ENCODE measurements around the gene MACROD2. TPM values are rescaled to one million over a fixed set of nuclear protein-coding genes. Genes with fewer than 3 reads are reported as not detected.
"Not testable (repeated sequence)": the region's sequence is repeated elsewhere in the genome, so short reads cannot be mapped to it uniquely, and the experiment has no call there.

MACROD2 gene
- total RNA-seq, 1 donor from 2014 or later: 17.6 TPM

GRCh38 chr20:14193885-14194284 is 198.6 kb downstream of the MACROD2 start:
- no peak for DNase-seq

DNA sequence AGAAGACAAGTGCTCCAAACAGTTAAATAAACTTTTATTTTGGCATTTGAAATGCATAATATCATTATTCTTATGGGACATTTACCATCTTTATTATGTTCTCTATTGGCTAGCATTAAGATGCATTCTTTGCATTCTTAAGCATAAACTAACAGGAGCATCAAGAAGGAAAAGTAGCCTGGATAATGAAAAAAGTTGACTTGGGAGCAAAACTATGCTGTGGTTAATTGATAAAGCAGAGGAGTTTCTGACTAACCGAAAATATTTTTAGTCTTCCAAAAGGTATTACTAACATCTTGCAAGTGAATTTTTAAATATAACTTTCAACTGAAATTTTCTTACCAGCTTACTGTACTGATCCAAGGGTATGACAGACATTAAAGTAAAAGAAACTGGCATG is 201.8 kb downstream of the MACROD2 start:
- no peak for DNase-seq

DNA sequence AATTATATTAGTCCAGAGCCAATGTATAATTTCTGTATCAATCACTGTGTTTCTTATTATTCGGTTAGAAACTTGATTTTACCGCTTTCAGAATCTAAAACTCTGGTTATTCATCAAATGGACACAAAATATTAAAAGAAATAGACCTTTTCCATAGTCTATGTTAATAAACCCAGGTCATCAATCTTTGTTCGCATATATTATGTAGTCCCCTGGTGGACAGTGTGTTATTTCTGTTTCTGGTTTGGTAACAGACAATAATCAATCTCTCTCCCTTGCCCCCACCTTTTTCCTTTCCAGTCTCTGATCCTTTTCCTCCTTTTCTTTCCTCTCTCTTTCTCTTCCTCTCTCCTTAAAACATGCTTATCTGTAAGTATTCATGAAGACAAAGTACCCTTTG is 203.1 kb downstream of the MACROD2 start:
- DNase-seq: no peak

- no peak for DNase-seq
Measured at GRCh38 chr20:14199111-14199510, 203.8 kb downstream of the MACROD2 start.

DNA sequence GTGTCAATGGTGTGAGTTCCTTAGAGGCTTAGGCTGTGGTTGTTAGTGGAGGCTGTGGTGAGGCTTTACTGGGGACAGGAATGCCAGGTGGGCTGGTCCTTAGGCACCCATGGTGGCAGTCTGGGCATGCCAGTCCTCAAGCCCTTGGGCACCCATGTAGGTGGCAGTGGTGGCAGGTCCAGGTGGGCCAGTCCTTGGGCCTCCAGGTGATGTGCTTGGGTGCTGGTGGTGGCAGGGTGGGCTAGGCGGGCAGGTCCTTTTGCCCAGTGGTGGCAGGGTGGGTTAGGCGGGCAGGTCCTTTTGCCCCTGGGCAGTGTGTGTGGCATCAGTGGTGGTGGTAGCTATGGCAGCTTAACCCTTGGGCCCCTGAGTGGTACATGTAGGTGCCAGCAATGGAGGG is 208.3 kb downstream of the MACROD2 start:
- DNase-seq: no peak

- no peak for DNase-seq
Measured at GRCh38 chr20:14207591-14207990, 212.3 kb downstream of the MACROD2 start.

- DNase-seq: no peak
Measured at GRCh38 chr20:14208956-14209355, 213.6 kb downstream of the MACROD2 start.

DNA sequence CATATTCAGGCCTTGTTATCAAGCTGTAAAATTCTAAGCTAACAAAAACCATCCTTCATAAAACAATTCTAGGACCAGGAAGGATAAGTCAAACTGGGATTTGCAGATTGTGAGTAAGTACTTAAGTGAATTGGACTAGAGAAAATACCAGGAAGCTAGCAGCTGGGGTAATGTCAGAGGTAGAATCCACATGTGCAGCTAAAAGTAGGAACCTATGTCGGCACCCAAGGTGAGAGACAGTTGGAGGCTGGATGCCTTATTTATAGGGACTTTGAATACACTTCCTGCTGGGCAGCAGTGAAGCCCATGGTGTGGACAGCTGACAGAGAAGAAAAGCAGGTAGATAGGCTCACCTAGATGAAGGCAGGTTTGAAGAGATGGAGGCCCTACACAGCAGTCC is 214.8 kb downstream of the MACROD2 start:
- no peak for DNase-seq

GRCh38 chr20:14214046-14214445 is 218.7 kb downstream of the MACROD2 start:
- no peak for DNase-seq

DNA sequence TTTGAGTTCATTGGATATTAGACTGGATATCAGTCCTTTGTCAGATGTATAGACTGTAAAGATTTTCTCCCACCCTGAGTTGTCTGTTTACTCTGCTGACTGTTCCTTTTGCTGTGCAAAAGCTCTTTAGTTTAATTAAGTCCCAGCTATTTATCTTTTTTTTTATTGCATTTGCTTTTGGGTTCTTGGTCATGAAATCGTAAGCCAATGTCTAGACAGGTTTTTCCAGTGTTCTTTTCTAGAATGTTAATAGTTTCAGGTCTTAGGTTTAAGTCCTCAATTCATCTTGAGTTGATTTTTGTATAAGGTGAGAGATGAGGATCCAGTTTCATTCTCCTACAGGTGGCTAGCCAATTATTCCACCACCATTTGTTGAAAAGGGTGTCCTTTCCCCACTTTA is 220.6 kb downstream of the MACROD2 start:
- DNase-seq: not testable (repeated sequence)

DNA sequence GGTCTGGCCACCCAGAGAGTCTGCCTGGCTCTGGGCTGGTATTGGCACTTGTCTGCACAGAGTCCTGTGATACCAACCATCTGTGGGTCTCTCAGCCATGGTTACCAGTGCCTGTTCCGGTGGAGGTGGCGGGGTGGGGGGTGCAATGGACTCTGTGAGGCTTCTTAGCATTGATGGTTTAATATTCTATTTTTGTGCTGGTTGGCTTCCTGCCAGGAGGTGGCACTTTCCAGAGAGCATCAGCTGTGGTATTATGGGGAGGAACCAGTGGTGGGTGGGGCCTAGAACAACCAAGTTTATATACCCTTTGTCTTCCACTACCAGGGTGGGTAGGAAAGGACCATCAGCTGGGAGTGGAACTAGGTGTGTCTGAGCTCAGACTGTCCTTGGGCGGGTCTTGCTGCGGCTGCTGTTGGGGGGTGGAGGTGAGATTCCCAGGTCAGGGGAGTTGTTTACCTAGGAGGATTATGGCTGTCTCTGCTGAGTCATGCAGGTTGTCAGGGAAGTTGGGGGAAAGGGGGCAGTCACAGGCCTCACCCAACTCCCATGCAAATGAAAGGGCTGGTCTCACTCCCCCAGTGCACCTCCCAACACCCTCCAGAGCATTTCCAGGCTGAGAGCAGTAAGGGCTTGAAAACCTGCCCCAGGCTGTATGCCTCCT is 224.6 kb downstream of the MACROD2 start:
- no peak for DNase-seq

DNA sequence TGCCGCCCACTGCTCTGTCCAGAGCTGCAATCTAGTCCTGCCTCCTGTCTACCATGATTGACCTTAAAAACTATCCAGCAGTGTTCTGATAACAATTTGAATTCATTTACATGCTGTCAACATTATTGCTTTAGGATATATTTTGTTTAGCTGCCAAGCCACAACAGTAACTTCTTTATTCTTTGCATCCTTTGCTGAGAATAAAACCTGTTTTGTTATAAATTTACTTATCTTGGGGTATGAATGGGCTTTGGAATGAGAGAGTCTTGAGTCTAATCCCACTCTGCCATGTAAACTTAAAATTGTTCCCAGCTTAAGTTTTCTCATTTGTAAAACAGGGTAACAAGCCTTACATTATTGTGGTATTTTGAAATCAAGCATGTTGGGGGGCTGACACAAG is 225.7 kb downstream of the MACROD2 start:
- DNase-seq: no peak

GRCh38 chr20:14223806-14224205 is 228.5 kb downstream of the MACROD2 start:
- DNase-seq: no peak

DNA sequence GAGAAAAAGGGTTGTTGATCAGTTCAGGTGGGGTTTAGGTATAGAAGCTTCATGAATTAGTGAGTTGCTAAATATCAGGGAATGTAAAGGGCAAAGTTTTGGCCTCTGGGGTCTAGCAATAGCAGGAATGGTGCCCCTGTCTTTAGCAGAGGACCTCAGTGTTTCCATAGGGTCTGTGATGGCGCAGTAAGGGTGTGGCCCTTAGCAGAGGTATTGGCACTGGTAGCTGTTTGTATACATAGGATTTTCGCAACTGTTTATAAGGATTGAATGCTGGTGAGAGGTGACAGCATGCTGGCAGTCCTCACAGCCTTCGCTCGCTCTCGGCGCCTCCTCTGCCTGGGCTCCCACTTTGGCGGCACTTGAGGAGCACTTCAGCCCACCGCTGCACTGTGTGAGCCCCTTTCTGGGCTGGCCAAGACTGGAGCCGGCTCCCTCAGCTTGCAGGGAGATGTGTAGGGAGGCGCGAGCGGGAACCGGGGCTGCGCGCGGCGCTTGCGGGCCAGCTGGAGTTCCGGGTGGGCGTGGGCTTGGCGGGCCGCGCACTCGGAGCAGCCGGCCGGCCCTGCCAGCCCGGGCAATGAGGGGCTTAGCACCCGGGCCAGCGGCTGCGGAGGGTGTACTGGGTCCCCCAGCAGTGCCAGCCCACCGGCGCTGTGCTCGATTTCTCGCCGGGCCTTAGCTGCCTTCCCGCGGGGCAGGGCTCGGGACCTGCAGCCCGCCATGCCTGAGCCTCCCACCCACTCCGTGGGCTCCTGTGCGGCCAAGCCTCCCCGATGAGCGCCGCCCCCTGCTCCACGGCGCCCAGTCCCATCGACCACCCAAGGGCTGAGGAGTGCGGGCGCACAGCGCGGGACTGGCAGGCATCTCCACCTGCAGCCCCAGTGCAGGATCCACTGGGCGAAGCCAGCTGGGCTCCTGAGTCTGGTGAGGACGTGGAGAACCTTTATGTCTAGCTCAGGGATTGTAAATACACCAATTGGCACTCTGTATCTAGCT is 231.0 kb downstream of the MACROD2 start:
- not testable (repeated sequence) for DNase-seq

- no peak for DNase-seq
Measured at GRCh38 chr20:14232650-14233049, 237.3 kb downstream of the MACROD2 start.

GRCh38 chr20:14234666-14235295 is 239.5 kb downstream of the MACROD2 start:
- DNase-seq: no peak

DNA sequence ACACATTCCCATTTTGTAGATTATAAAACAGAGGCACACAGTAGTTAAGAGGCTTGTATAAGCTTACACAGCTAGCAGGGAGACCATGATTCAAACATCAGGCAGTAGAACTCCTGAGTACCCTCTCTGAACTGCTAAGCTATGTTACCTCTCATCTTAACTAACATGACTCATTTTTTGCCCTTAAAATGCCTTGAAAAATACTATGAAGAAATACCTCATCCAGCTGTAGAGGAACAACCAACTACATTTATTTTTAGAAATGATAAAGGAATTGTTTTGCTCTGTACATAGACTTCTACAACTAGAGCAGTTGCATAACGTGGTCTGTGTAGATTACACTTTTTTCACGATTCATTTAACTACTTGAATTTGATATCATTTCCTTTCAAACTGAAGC is 240.0 kb downstream of the MACROD2 start:
- no peak for DNase-seq

DNA sequence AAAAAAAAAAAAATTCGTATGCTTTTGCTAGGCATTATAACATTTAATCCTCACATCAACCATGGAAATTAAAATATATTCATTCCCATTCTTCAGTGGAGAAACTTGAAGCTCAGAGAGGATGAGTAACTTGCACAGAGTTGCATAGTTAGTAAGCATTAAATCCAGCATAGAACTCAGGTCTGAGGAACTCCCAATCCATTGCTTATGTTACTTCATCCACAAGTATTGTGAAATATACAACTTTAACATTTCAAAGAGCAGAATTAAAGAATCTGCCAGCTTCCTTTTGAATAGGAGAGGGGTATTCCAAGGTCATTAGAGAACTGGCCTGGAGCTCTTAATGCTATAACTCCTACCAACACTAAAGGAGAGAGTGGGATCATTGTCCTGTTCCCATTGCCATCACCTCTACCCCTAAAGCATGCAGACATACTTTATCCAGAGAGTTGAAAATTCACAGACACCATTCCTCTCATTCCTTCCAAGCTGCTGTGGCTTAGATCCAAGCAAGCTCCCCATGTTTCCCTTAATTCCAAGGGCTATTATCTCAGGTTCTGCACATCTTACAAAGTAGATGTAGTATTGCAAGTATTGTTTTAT is 250.2 kb downstream of the MACROD2 start:
- DNase-seq: no peak

DNA sequence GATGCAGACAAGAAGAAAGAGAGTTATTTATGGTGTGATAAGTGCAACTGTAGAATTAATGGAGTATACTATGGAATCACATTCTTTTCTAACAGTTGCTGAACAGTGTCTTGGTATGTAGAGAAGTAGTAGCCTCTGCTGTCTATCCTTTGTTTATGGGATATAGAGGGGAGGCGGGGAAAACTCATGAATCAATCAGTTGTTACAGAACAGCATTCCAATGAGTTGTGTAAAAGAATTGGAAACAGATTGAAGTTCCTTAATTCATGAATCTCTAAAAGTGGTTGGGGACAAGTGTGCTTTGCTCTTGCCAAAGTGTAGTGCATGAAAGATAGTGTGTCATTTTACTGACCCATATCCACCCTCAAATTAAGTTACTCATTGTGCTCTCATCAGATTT is 264.4 kb downstream of the MACROD2 start:
- peak; percentile 50 for DNase-seq

DNA sequence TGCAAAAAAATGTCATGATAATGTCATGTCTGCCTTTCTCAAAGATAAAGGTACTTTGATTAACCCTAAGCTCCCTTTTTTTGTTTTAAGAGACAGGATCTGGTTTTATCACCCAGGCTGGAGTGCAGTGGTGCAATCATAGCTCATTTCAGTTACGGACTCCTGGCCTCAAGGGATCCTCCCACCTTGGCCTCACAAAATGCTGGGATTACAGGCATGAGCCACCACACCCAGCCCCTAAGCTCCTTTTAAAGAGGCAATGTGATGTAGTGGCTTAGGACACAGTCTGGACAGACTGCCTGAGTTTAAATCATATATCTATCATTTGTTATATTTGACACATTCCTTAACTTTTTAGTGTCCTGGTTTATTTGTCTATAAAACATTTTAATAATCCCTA is 265.1 kb downstream of the MACROD2 start:
- no peak for DNase-seq

GRCh38 chr20:14264869-14265268 is 269.6 kb downstream of the MACROD2 start:
- no peak for DNase-seq

DNA sequence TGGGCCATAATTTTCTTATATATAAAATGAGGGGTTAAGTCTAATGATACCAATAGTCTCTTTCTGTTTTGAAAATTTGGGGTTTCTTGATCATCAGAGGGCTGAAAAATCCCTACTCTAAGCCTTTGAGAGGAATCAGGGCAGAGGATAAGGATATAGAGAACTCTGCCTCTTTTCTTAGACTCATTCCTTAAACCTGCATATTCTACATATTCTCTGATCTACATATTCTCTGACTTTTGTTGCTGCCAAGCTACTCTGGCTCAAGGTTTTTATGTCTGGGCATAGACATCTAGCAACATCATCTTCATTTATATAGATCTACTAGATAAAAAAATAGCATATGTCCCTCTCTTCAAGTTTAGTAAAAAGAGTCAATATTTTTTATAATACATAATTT is 270.9 kb downstream of the MACROD2 start:
- DNase-seq: no peak

GRCh38 chr20:14270751-14271150 is 275.4 kb downstream of the MACROD2 start:
- not testable (repeated sequence) for DNase-seq
